WTC11 (cell line): ENCODE data around the gene ANKRD11. TPM values are rescaled to one million over a fixed set of nuclear protein-coding genes. Genes with fewer than 3 reads are reported as not detected.
A peak's percentile ranks its signal among the peaks of the same experiment; 100 is the strongest.

Experiments
- ATAC-seq: fragments of 200-7000 bp; cut with Tn5 transposase; 2 replicates; pipeline ENCODE4 v1.10.0; 2021; ENCODE audit warnings: mild to moderate bottlenecking, moderate library complexity
- CTCF ChIA-PET: fragments of 300-600 bp; sonication (Branson Sonifier 250); formaldehyde crosslinking; loops from one replicate; lab custom pipeline; 2021; ENCODE audit warnings: antibody characterized with exemption; lab: Charles Lee
- POLR2A ChIA-PET: fragments of 350-600 bp; sonication (Branson Sonifier 250); formaldehyde crosslinking; loops from one replicate; lab custom pipeline; 2021; ENCODE audit warnings: antibody characterized with exemption; lab: Charles Lee
- DNase-seq: peaks from one replicate; pipeline ENCODE4 v3.0.0; 2021; ENCODE audit warnings: low spot score
- H3K27ac Mint-ChIP-seq: 2 replicates; pipeline ENCODE4 v1.8.0; 2021; ENCODE audit warnings: mixed read lengths
- H3K27me3 Mint-ChIP-seq: 2 replicates; pipeline ENCODE4 v1.8.0; 2021; ENCODE audit warnings: low read depth, mild to moderate bottlenecking, moderate library complexity, mixed read lengths
- H3K36me3 Mint-ChIP-seq: 2 replicates; pipeline ENCODE4 v1.8.0; 2021; ENCODE audit warnings: mixed read lengths
- H3K4me1 Mint-ChIP-seq: 2 replicates; pipeline ENCODE4 v1.8.0; 2022; ENCODE audit warnings: mixed read lengths
- H3K4me3 Mint-ChIP-seq: 2 replicates; pipeline ENCODE4 v1.8.0; 2021; ENCODE audit warnings: mild to moderate bottlenecking, moderate library complexity, mixed read lengths
- H3K9me3 Mint-ChIP-seq: 2 replicates; pipeline ENCODE4 v1.8.0; 2021; ENCODE audit warnings: mixed read lengths
- AR ChIP-seq: fragments of 250-450 bp; sonication (Bioruptor Pico); IDR thresholded peaks from 2 replicates; pipeline ENCODE4 v1.9.0; 2021; ENCODE audit warnings: mild to moderate bottlenecking
- CTCF ChIP-seq: fragments of 200-600 bp; IDR thresholded peaks from 2 replicates; pipeline ENCODE4 v1.8.0; 2022; ENCODE audit warnings: antibody characterized with exemption
- EMX1 ChIP-seq: fragments of 250-450 bp; sonication (Bioruptor Pico); IDR thresholded peaks from 2 replicates; pipeline ENCODE4 v1.8.0; 2021; ENCODE audit warnings: mild to moderate bottlenecking
- ETV6 ChIP-seq: sonication (generic); formaldehyde crosslinking; IDR thresholded peaks from 2 replicates; pipeline ENCODE4 v1.8.1; 2022; ENCODE audit warnings: mild to moderate bottlenecking, missing genetic modification reagents
- FOXK1 ChIP-seq: sonication (generic); formaldehyde crosslinking; IDR thresholded peaks from 2 replicates; pipeline ENCODE4 v1.8.0; 2022; ENCODE audit warnings: mild to moderate bottlenecking, moderate library complexity, missing genetic modification reagents
- FOXP1 ChIP-seq: sonication (generic); formaldehyde crosslinking; IDR thresholded peaks from 2 replicates; pipeline ENCODE4 v1.8.0; 2022; ENCODE audit warnings: missing genetic modification reagents, mild to moderate bottlenecking, moderate library complexity, borderline replicate concordance
- IRF2 ChIP-seq: sonication (generic); formaldehyde crosslinking; IDR thresholded peaks from 2 replicates; pipeline ENCODE4 v1.8.0; 2022; ENCODE audit warnings: low read depth, missing genetic modification reagents, borderline replicate concordance
- MLX ChIP-seq: sonication (generic); formaldehyde crosslinking; IDR thresholded peaks from 2 replicates; pipeline ENCODE4 v1.8.1; 2023; ENCODE audit warnings: mild to moderate bottlenecking, missing genetic modification reagents, moderate library complexity
- NR1H2 ChIP-seq: sonication (generic); formaldehyde crosslinking; IDR thresholded peaks from 2 replicates; pipeline ENCODE4 v1.9.0; 2021; ENCODE audit warnings: mild to moderate bottlenecking, moderate library complexity, missing genetic modification reagents
- ZNF121 ChIP-seq: sonication (generic); formaldehyde crosslinking; IDR thresholded peaks from 2 replicates; pipeline ENCODE4 v1.8.0; 2023; ENCODE audit warnings: missing genetic modification reagents
- ZNF281 ChIP-seq: sonication (generic); formaldehyde crosslinking; IDR thresholded peaks from 2 replicates; pipeline ENCODE4 v1.8.0; 2023; ENCODE audit warnings: mild to moderate bottlenecking, missing genetic modification reagents
- ZNF416 ChIP-seq: fragments of 250-450 bp; sonication (Bioruptor Pico); IDR thresholded peaks from 2 replicates; pipeline ENCODE4 v1.9.0; 2021; ENCODE audit warnings: mild to moderate bottlenecking, inconsistent platforms
- ZSCAN18 ChIP-seq: fragments of 250-450 bp; sonication (Bioruptor Pico); IDR thresholded peaks from 2 replicates; pipeline ENCODE4 v2.1.2; 2022; ENCODE audit warnings: mild to moderate bottlenecking, moderate library complexity
- total RNA-seq: library from RNA; stranded (reverse); gene quantifications from 3 replicates; pipeline ENCODE4 v1.2.3, GENCODE V29; 2021

The ANKRD11 gene
- total RNA-seq, 1 experiment from 2014 or later, result 184 TPM

GRCh38 chr16:89281189-89281577 is 209.2 kb downstream of the ANKRD11 start (continued):
- TF ChIP-seq ZNF281 (CRISPR knock-in tag) (no peak), AR (CRISPR knock-in tag) (no peak), ZNF121 (no peak)
- TF ChIP-seq, all 79 proteins: peak for 0

GRCh38 chr16:89280546-89281188 is 209.7 kb downstream of the ANKRD11 start:
- ChIA-PET POLR2A (no interaction called here), CTCF (interaction anchor here (0.8 to 1.7 kb wide), 4 partner anchors 8 to 28 kb away, joined by 4 to 5 read pairs (median 4); no protein-coding TSS in a partner anchor)
- Mint-ChIP-seq H3K4me3 (no peak overlapping the region), H3K4me1 (no peaks in the 10 kb centered on the region), H3K9me3 (no peaks in the 10 kb centered on the region), H3K36me3 (peaks cover 3% of the 10 kb centered on the region), H3K27me3 (no peaks in the 10 kb centered on the region), H3K27ac (peak overlapping the region; percentile 48; the same call in 1 of the 2 replicates)
- TF ChIP-seq NR1H2 (CRISPR knock-in tag) (no peak), EMX1 (CRISPR knock-in tag) (no peak), ETV6 (CRISPR knock-in tag) (no peak), IRF2 (CRISPR knock-in tag) (no peak), ZNF121 (no peak), CTCF (no peak), ZNF416 (CRISPR knock-in tag) (no peak), ZSCAN18 (CRISPR knock-in tag) (no peak)
- DNase-seq (no peak), ATAC-seq (no peak)

GRCh38 chr16:89279666-89280481 is 210.5 kb downstream of the ANKRD11 start:
- ChIA-PET POLR2A (no interaction called here), CTCF (interaction anchor here (0.8 to 1.6 kb wide), 2 partner anchors 9 to 29 kb away, joined by 4 read pairs; no protein-coding TSS in a partner anchor)
- no peaks in the 10 kb centered on the region for H3K4me1 Mint-ChIP-seq
- no peaks in the 10 kb centered on the region for H3K27me3 Mint-ChIP-seq
- no peak overlapping the region for H3K27ac Mint-ChIP-seq
- ATAC-seq (no peak), DNase-seq (no peak)
- no peak overlapping the region for H3K4me3 Mint-ChIP-seq
- no peaks in the 10 kb centered on the region for H3K9me3 Mint-ChIP-seq
- H3K36me3 Mint-ChIP-seq, result peaks cover 3% of the 10 kb centered on the region
- TF ChIP-seq MLX (CRISPR knock-in tag) (no peak), FOXK1 (CRISPR knock-in tag) (no peak), FOXP1 (CRISPR knock-in tag) (no peak)
